GM18867 (cell line): ENCODE data around the gene ALG1L2.
"Not testable (repeated sequence)": the region's sequence is repeated elsewhere in the genome, so short reads cannot be mapped to it uniquely, and the experiment has no call there.

Experiments
- ATAC-seq: cut with Tn5 transposase; IDR thresholded peaks from one replicate; pipeline ENCODE4 v1.9.1; 2021; ENCODE audit warnings: mild to moderate bottlenecking, moderate library complexity; ENCODE audit not compliant: unreplicated experiment

ALG1L2 gene

DNA sequence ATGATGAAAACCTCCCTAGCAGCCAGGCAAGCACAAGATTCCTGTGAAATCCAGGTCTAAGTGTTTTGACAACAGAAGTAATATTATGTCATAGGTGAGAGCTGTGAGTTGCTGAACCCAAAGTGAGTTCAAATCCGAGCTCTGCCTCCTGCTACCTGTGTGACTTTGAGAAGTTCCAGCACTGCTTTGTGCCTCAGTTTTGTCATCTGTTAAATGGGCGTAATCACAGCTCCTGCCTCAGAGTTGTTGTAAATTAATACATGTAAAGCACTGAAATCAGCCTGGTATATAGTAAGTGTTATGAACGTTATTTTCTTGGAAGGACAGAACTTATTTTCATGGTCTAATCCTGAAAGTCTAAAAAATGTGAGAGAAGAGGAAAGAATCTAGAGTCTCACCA lies 38.7 kb downstream of the ALG1L2 start:
- not testable (repeated sequence) for ATAC-seq

DNA sequence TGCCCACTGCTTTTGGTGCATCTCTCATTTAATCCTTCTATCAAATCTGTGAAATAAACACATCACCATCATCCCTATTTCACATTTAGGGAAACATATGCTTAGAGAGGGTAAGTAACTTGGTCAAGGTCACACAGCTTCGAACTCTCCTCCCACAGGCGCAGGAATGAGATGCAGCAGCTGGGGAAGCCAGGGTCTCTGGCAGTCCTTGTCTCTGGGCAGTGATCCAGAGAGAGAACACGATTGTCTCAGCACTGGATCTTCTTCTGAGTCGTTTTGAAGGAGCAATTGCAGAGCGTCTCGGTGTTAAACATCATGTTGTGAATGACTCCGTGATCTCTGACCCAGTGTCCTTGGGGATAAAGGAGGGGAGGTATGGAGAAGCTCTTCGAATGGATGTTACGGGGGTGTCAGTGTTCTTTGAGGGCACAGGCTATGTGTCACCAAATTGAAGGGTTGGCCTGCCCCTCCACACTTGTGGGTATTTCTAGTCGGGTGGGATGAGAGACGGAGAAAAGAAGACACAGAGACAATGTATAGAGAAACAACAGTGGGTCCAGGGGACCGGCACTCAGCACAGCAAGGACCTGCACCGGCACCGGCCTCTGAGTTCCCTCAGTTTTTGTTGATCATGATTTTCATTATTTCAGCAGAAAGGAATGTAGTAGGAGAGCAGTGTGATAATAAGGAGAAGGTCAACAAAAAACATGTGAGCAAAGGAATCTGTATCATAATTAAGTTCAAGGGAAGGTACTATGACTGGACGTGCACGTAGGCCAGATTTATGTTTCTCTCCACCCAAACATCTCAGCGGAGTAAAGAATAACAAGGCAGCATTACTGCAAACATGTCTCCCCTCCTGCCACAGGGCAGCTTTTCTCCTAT lies 41.5 kb downstream of the ALG1L2 start:
- ATAC-seq, result not testable (repeated sequence)

DNA sequence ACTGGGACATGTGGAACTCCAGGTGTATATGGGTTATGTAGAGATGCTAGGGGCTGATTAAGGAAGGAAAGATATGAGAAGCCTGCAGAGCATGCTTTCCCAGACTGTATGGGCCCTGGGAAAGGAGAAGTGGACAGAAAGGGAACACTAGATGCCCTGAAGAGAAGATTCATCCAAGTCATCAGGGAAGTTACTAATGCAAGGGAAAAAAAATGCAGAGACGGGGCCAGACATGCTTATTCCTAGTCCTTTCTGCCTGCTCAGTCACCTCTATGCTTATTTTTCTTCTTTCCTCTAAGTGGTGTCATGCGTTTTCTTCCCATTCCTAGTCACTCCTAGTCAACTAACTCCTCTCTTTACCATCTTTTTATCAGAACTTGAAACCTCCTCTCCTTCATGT lies 43.8 kb downstream of the ALG1L2 start:
- ATAC-seq, result not testable (repeated sequence)

GRCh38 chr3:130136337-130136736 lies 54.7 kb downstream of the ALG1L2 start:
- not testable (repeated sequence) for ATAC-seq

GRCh38 chr3:130137685-130138084 lies 56.1 kb downstream of the ALG1L2 start:
- ATAC-seq, result not testable (repeated sequence)

DNA sequence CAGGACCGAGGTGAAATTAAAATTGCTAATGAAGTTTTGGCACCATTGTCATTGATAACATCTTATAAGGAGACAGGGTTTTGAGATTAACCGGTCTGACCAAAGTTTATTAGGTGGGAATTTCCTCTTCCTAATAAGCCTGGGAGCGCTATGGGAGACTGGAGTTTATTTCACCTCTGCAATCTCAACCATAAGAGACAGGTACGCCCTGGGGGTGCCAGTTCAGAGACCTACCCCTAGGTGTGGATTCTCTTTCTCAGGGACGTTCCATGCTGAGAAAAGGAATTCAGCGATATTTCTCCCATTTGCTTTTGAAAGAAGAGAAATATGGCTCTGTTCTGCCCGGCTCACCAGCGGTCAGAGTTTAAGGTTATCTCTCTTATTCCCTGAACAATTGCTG lies 57.4 kb downstream of the ALG1L2 start:
- not testable (repeated sequence) for ATAC-seq

- ATAC-seq, result not testable (repeated sequence)
Observed at GRCh38 chr3:130140756-130141155, 59.1 kb downstream of the ALG1L2 start.

GRCh38 chr3:130143648-130144327 lies 62.2 kb downstream of the ALG1L2 start:
- not testable (repeated sequence) for ATAC-seq

GRCh38 chr3:130144328-130144650 lies 62.7 kb downstream of the ALG1L2 start:
- ATAC-seq, result not testable (repeated sequence)

DNA sequence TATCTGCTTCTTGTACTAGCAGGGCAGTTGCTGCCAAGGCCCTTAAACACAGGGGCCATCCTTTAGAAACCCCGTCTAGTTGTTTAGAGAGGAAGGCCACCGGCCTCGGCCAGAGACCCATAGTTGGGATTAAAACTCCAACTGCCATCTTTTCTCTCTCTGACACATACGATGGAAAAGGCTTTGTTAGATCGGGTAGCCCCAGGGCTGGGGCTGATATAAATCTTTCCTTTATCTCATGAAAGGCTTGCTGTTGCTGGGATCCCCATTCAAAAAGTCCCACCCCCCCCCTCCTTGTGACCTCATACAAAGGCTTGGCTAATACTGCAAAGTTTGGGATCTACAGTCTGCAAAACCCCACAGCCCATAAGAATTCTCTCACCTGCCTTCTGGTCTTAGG lies 63.8 kb downstream of the ALG1L2 start:
- not testable (repeated sequence) for ATAC-seq

DNA sequence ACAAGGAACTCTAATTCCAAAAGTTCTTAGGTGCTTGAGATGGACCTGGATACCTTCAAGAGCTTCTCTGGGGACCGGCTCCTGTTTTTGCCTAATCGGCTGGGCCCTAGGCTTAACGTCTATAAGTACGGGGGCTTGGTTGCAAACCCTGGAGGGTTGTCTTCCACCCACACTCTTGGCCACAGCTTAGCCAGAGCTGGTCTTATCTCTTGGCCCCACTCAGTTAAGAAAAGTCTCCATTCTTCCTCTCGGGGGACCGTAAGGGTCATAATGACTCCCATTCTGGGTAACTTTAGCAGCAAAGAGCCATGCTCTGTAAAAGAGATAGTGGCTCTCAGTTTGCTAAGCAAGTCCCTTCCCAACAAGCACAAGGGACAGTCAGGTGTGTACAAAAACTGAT lies 64.8 kb downstream of the ALG1L2 start:
- ATAC-seq, result not testable (repeated sequence)
